Vagina (tissue), 2 donors: ENCODE measurements around the gene APBA1.

ENCODE experiments used
- POLR2A ChIP-seq, 2 donors: fragments of 450-650 bp; IDR thresholded peaks; one replicate each; pipeline ENCODE4 v1.6.1; 2017; ENCODE audit warnings: antibody characterized with exemption in 2 of 2, mild to moderate bottlenecking in 2 of 2, moderate library complexity in 2 of 2
- TF ChIP-seq, protein P1 (sequence below), 3 experiments: fragments of 450-650 bp in 2 of 3; fragments of 200-600 bp in 1 of 3; sonication (generic) in 1 of 3; IDR thresholded peaks; one replicate each; pipeline ENCODE4 v1.5.1; 2017 to 2019; ENCODE audit warnings: antibody characterized with exemption in 3 of 3, mild to moderate bottlenecking in 2 of 3, moderate library complexity in 2 of 3

DNA sequence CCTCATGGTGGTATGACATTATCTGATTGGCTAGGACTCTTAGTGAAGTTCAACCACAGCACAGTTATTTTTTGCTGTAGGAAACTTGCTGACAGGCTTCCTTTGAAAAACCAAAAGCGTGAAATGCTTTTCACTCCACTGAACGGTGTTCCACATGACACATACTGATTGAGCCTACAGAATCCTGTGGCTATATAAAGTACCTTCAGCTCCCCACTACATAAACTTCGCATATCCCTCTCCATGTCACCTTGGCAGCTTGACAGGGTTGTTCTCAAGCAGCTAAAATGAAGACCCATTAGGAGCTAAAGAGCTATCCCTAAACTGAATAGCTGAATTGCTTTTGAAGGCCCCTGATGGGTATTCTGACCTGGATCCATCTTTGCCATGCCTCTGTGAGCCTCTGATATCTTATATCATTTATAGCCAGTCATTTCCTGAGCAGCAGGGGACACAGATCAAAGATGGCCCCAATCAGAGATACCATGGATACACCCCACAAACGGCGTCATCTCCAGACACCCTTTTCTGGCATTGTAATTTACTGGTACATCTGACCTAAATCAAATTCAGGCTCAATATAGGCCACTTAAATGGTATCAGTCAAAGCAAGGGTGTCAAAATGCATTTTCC, 91.5 kb downstream of the APBA1 start:
- TF ChIP-seq, protein P1, sequence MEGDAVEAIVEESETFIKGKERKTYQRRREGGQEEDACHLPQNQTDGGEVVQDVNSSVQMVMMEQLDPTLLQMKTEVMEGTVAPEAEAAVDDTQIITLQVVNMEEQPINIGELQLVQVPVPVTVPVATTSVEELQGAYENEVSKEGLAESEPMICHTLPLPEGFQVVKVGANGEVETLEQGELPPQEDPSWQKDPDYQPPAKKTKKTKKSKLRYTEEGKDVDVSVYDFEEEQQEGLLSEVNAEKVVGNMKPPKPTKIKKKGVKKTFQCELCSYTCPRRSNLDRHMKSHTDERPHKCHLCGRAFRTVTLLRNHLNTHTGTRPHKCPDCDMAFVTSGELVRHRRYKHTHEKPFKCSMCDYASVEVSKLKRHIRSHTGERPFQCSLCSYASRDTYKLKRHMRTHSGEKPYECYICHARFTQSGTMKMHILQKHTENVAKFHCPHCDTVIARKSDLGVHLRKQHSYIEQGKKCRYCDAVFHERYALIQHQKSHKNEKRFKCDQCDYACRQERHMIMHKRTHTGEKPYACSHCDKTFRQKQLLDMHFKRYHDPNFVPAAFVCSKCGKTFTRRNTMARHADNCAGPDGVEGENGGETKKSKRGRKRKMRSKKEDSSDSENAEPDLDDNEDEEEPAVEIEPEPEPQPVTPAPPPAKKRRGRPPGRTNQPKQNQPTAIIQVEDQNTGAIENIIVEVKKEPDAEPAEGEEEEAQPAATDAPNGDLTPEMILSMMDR (IDR thresholded peaks at IDR 0.05): no peak
- TF ChIP-seq POLR2A (IDR thresholded peaks at IDR 0.05): no peak
